Activated CD4-positive, alpha-beta T cell treated with anti-CD3 and anti-CD28 coated beads, Interleukin-2, amount 10 ng/mL, durations not matched to agents 24 days and 14 days (primary cell): ENCODE data around the gene PTPRD. TPM values are rescaled to one million over a fixed set of nuclear protein-coding genes. Genes with fewer than 3 reads are reported as not detected.

Source experiments
- DNase-seq: peaks from one replicate; pipeline ENCODE4 v3.0.0; 2022
- H3K27ac Mint-ChIP-seq: one replicate; pipeline ENCODE4 v1.8.0; 2022; ENCODE audit warnings: mild to moderate bottlenecking, mixed read lengths
- H3K27me3 Mint-ChIP-seq: one replicate; pipeline ENCODE4 v1.8.0; 2022; ENCODE audit warnings: mixed read lengths
- H3K36me3 Mint-ChIP-seq: one replicate; pipeline ENCODE4 v1.8.0; 2022; ENCODE audit warnings: low read depth, mild to moderate bottlenecking, mixed read lengths
- H3K4me1 Mint-ChIP-seq: one replicate; pipeline ENCODE4 v1.8.0; 2021; ENCODE audit warnings: mixed read lengths
- H3K4me3 Mint-ChIP-seq: one replicate; pipeline ENCODE4 v1.8.0; 2022; ENCODE audit warnings: mild to moderate bottlenecking, moderate library complexity, mixed read lengths
- H3K9me3 Mint-ChIP-seq: one replicate; pipeline ENCODE4 v1.8.0; 2021; ENCODE audit warnings: mixed read lengths
- intact Hi-C: fragments of 100-400 bp; cut with micrococcal nuclease; formaldehyde crosslinking; loops from one replicate; pipeline ENCODE4 v1.15.1; 2023
- total RNA-seq: library from RNA; stranded (reverse); gene quantifications from 2 replicates; pipeline ENCODE4 v1.2.3, GENCODE V29; 2022

PTPRD gene
- total RNA-seq, 1 donor from 2014 or later: not detected

GRCh38 chr9:10237584-10237983, 375.2 kb downstream of the PTPRD start:
- Mint-ChIP-seq H3K4me3 (no peak overlapping the region), H3K36me3 (no peaks in the 10 kb centered on the region), H3K27ac (no peak overlapping the region), H3K4me1 (no peaks in the 10 kb centered on the region), H3K9me3 (no peaks in the 10 kb centered on the region), H3K27me3 (no peaks in the 10 kb centered on the region)
- no peak for DNase-seq
- intact Hi-C loops: no loop called here

- H3K36me3 Mint-ChIP-seq: no peaks in the 10 kb centered on the region
- H3K9me3 Mint-ChIP-seq: no peaks in the 10 kb centered on the region
- H3K4me1 Mint-ChIP-seq: no peaks in the 10 kb centered on the region
- no peak overlapping the region for H3K27ac Mint-ChIP-seq
- no peaks in the 10 kb centered on the region for H3K27me3 Mint-ChIP-seq
- no peak for DNase-seq
- intact Hi-C loops: no loop called here
- H3K4me3 Mint-ChIP-seq: no peak overlapping the region
Measured at GRCh38 chr9:10236161-10236560, 376.6 kb downstream of the PTPRD start.

GRCh38 chr9:10235376-10235775, 377.4 kb downstream of the PTPRD start:
- no peaks in the 10 kb centered on the region for H3K4me1 Mint-ChIP-seq
- no peaks in the 10 kb centered on the region for H3K36me3 Mint-ChIP-seq
- H3K9me3 Mint-ChIP-seq: no peaks in the 10 kb centered on the region

GRCh38 chr9:10232352-10232930, 380.4 kb downstream of the PTPRD start:
- Mint-ChIP-seq H3K4me3 (no peak overlapping the region), H3K9me3 (peaks cover 4% of the 10 kb centered on the region), H3K36me3 (no peaks in the 10 kb centered on the region), H3K27me3 (no peaks in the 10 kb centered on the region), H3K27ac (no peak overlapping the region), H3K4me1 (no peaks in the 10 kb centered on the region)
- no peak for DNase-seq
- intact Hi-C loops: no loop called here

More at GRCh38 chr9:10235376-10235775, 377.4 kb downstream of the PTPRD start:
- DNase-seq: no peak
- no peaks in the 10 kb centered on the region for H3K27me3 Mint-ChIP-seq
- intact Hi-C loops: no loop called here
- H3K27ac Mint-ChIP-seq: no peak overlapping the region
- H3K4me3 Mint-ChIP-seq: no peak overlapping the region

GRCh38 chr9:10230512-10230911, 382.3 kb downstream of the PTPRD start:
- H3K36me3 Mint-ChIP-seq: no peaks in the 10 kb centered on the region
- H3K4me3 Mint-ChIP-seq: no peak overlapping the region
- H3K27me3 Mint-ChIP-seq: no peaks in the 10 kb centered on the region
- H3K27ac Mint-ChIP-seq: no peak overlapping the region
- H3K4me1 Mint-ChIP-seq: no peaks in the 10 kb centered on the region
- no peak for DNase-seq
- H3K9me3 Mint-ChIP-seq: peaks cover 7% of the 10 kb centered on the region
- intact Hi-C loops: no loop called here

- Mint-ChIP-seq H3K36me3 (no peaks in the 10 kb centered on the region), H3K9me3 (peaks cover 7% of the 10 kb centered on the region), H3K4me3 (no peak overlapping the region), H3K27ac (no peak overlapping the region), H3K27me3 (no peaks in the 10 kb centered on the region), H3K4me1 (no peaks in the 10 kb centered on the region)
- no peak for DNase-seq
- intact Hi-C loops: no loop called here
Measured at GRCh38 chr9:10228082-10228481, 384.7 kb downstream of the PTPRD start.

GRCh38 chr9:10226996-10227395, 385.8 kb downstream of the PTPRD start:
- Mint-ChIP-seq H3K36me3 (no peaks in the 10 kb centered on the region), H3K4me1 (no peaks in the 10 kb centered on the region), H3K27me3 (no peaks in the 10 kb centered on the region), H3K4me3 (no peak overlapping the region), H3K9me3 (peaks cover 7% of the 10 kb centered on the region), H3K27ac (no peak overlapping the region)
- intact Hi-C loops: no loop called here
- DNase-seq: no peak

GRCh38 chr9:10212702-10213101, 400.1 kb downstream of the PTPRD start:
- Mint-ChIP-seq H3K4me1 (no peaks in the 10 kb centered on the region), H3K9me3 (no peaks in the 10 kb centered on the region), H3K36me3 (no peaks in the 10 kb centered on the region), H3K4me3 (no peak overlapping the region), H3K27me3 (no peaks in the 10 kb centered on the region), H3K27ac (no peak overlapping the region)
- DNase-seq: no peak
- intact Hi-C loops: no loop called here

- no peak overlapping the region for H3K4me3 Mint-ChIP-seq
- H3K27me3 Mint-ChIP-seq: no peaks in the 10 kb centered on the region
- intact Hi-C loops: no loop called here
- H3K4me1 Mint-ChIP-seq: no peaks in the 10 kb centered on the region
- H3K9me3 Mint-ChIP-seq: no peaks in the 10 kb centered on the region
- H3K27ac Mint-ChIP-seq: no peak overlapping the region
- no peaks in the 10 kb centered on the region for H3K36me3 Mint-ChIP-seq
- no peak for DNase-seq
Measured at GRCh38 chr9:10208691-10209069, 404.1 kb downstream of the PTPRD start.

- Mint-ChIP-seq H3K27ac (no peak overlapping the region), H3K36me3 (no peaks in the 10 kb centered on the region), H3K9me3 (no peaks in the 10 kb centered on the region), H3K27me3 (no peaks in the 10 kb centered on the region), H3K4me3 (no peak overlapping the region), H3K4me1 (no peaks in the 10 kb centered on the region)
- DNase-seq: no peak
- intact Hi-C loops: no loop called here
Measured at GRCh38 chr9:10204276-10204675, 408.5 kb downstream of the PTPRD start.

GRCh38 chr9:10173561-10173960, 439.2 kb downstream of the PTPRD start:
- no peaks in the 10 kb centered on the region for H3K4me1 Mint-ChIP-seq
- no peak overlapping the region for H3K4me3 Mint-ChIP-seq
- no peaks in the 10 kb centered on the region for H3K36me3 Mint-ChIP-seq
- no peaks in the 10 kb centered on the region for H3K27me3 Mint-ChIP-seq
- no peaks in the 10 kb centered on the region for H3K9me3 Mint-ChIP-seq
- no peak overlapping the region for H3K27ac Mint-ChIP-seq
- no peak for DNase-seq
- intact Hi-C loops: no loop called here

GRCh38 chr9:10172476-10172875, 440.3 kb downstream of the PTPRD start:
- intact Hi-C loops: no loop called here
- no peak overlapping the region for H3K27ac Mint-ChIP-seq
- H3K4me3 Mint-ChIP-seq: no peak overlapping the region
- DNase-seq: no peak
- H3K9me3 Mint-ChIP-seq: no peaks in the 10 kb centered on the region
- no peaks in the 10 kb centered on the region for H3K27me3 Mint-ChIP-seq
- no peaks in the 10 kb centered on the region for H3K4me1 Mint-ChIP-seq
- no peaks in the 10 kb centered on the region for H3K36me3 Mint-ChIP-seq

GRCh38 chr9:10168241-10168640, 444.6 kb downstream of the PTPRD start:
- Mint-ChIP-seq H3K27me3 (no peaks in the 10 kb centered on the region), H3K27ac (no peak overlapping the region), H3K4me3 (no peak overlapping the region), H3K9me3 (no peaks in the 10 kb centered on the region), H3K4me1 (no peaks in the 10 kb centered on the region), H3K36me3 (no peaks in the 10 kb centered on the region)
- intact Hi-C loops: no loop called here
- DNase-seq: no peak

- no peak overlapping the region for H3K4me3 Mint-ChIP-seq
- intact Hi-C loops: no loop called here
Measured at GRCh38 chr9:10148796-10149195, 464.0 kb downstream of the PTPRD start.

GRCh38 chr9:10146517-10147331, 466.1 kb downstream of the PTPRD start:
- Mint-ChIP-seq H3K27me3 (no peaks in the 10 kb centered on the region), H3K4me3 (no peak overlapping the region), H3K9me3 (no peaks in the 10 kb centered on the region), H3K27ac (no peak overlapping the region), H3K36me3 (no peaks in the 10 kb centered on the region), H3K4me1 (no peaks in the 10 kb centered on the region)
- no peak for DNase-seq
- intact Hi-C loops: no loop called here

More at GRCh38 chr9:10148796-10149195, 464.0 kb downstream of the PTPRD start:
- H3K27ac Mint-ChIP-seq: no peak overlapping the region
- no peaks in the 10 kb centered on the region for H3K36me3 Mint-ChIP-seq
- no peaks in the 10 kb centered on the region for H3K4me1 Mint-ChIP-seq
- H3K9me3 Mint-ChIP-seq: no peaks in the 10 kb centered on the region
- no peak for DNase-seq
- H3K27me3 Mint-ChIP-seq: no peaks in the 10 kb centered on the region
